MM.1S (cell line): ENCODE measurements around the gene LCE5A.

Experiments
- CTCF ChIP-seq: fragments of 300-600 bp; sonication (generic); IDR thresholded peaks from 2 replicates; pipeline ENCODE4 v1.5.1; 2016; ENCODE audit warnings: antibody characterized with exemption, low read length, mixed read lengths
- EZH2 ChIP-seq: fragments of 300-600 bp; sonication (generic); optimal IDR thresholded peaks from 2 replicates; pipeline ENCODE3; 2017; ENCODE audit warnings: low read depth, mild to moderate bottlenecking, antibody characterized with exemption, low read length, mixed read lengths
- EZH2phosphoT487 ChIP-seq: fragments of 300-600 bp; sonication (generic); IDR thresholded peaks from 2 replicates; pipeline ENCODE4 v1.6.1; 2018; ENCODE audit warnings: antibody characterized with exemption, low read length

GRCh38 chr1:152546704-152547103 is 36.1 kb downstream of the LCE5A start:
- TF ChIP-seq CTCF (no peak), EZH2phosphoT487 (no peak), EZH2 (no peak)
